Astrocyte of the spinal cord (primary cell): ENCODE results near the gene DSCAML1.

ENCODE experiments used
- DNase-seq: peaks from one replicate; pipeline ENCODE4 v3.0.0; 2011; ENCODE audit warnings: low read depth, low spot score
- H3K4me3 ChIP-seq: 2 replicates; pipeline ENCODE4 v1.5.1; 2011; ENCODE audit warnings: low read depth, mild to moderate bottlenecking, low read length, moderate library complexity
- in situ Hi-C: cut with HindIII; loops from 2 replicates; pipeline ENCODE4 v1.10.0; 2017; ENCODE audit warnings: low sequenced_read_pairs
- TF ChIP-seq, protein P1 (sequence below): IDR thresholded peaks from 2 replicates; pipeline ENCODE4 v1.5.1; 2012; ENCODE audit warnings: low read depth, mild to moderate bottlenecking, low read length, inconsistent platforms

DSCAML1 gene

DNA sequence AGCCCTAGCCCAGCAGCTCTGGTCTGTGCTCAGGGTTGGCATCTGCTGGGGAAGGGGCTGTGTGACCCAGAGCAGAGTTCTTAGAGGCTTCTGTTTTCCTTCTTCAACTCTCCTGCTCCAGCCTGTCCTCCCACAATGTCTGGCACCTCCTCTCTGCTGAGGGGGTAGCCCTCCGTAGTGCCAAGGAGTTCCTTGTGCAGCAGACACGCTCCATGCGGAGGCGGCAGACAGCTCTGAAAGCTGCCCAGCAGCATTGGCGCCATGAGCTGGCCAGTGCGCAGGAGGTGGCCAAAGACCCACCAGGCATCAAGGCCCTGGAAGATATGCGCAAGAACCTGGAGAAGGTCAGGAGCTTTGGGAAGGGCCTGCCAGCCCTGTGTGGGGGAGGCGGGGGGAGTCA, 400.0 kb downstream of the DSCAML1 start:
- TF ChIP-seq, protein P1, sequence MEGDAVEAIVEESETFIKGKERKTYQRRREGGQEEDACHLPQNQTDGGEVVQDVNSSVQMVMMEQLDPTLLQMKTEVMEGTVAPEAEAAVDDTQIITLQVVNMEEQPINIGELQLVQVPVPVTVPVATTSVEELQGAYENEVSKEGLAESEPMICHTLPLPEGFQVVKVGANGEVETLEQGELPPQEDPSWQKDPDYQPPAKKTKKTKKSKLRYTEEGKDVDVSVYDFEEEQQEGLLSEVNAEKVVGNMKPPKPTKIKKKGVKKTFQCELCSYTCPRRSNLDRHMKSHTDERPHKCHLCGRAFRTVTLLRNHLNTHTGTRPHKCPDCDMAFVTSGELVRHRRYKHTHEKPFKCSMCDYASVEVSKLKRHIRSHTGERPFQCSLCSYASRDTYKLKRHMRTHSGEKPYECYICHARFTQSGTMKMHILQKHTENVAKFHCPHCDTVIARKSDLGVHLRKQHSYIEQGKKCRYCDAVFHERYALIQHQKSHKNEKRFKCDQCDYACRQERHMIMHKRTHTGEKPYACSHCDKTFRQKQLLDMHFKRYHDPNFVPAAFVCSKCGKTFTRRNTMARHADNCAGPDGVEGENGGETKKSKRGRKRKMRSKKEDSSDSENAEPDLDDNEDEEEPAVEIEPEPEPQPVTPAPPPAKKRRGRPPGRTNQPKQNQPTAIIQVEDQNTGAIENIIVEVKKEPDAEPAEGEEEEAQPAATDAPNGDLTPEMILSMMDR, result no peak
- in situ Hi-C loops, result no loop called here
- no peak overlapping the region for H3K4me3 ChIP-seq
- DNase-seq, result no peak

GRCh38 chr11:117395476-117395875, 401.5 kb downstream of the DSCAML1 start:
- TF ChIP-seq, protein P1, result no peak
- H3K4me3 ChIP-seq, result no peak overlapping the region
- in situ Hi-C loops, result no loop called here

DNA sequence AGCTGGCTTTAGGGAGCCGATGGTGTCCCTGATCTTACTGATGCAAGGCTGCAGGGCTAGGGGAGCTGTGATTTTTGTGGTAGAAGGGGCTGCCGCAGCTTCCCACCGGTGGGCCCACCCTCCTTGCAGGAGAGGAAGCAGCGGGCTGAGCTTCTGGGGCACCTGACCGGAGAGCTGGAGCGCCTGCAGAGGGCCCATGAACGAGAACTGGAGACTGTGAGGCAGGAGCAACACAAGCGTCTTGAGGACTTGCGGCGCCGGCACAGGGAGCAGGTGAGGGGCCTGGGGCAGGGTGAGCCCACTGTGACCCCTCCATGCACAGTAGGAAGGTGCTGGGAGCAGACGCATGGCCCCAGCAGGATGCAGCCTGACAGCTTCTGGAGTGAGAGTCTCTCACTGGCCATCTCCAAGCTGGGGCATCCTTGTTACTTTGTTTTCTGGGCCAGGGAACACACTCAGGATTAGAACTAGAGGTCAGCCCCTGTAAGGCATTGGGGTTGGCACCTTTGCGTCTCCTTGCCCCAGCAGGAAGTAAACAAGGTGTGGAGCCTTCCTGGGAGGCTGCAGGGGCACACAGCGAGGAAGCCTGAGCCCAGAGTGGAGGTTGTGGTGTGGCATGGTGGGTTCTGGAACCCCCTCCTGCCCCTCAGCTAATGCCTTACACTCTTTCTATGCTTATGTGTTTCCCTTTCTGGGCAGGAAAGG, 402.6 kb downstream of the DSCAML1 start:
- TF ChIP-seq, protein P1, result no peak
- in situ Hi-C loops, result no loop called here
- H3K4me3 ChIP-seq, result no peak overlapping the region
- DNase-seq, result no peak

More at GRCh38 chr11:117395476-117395875, 401.5 kb downstream of the DSCAML1 start:
- no peak for DNase-seq

- no peak overlapping the region for H3K4me3 ChIP-seq
- DNase-seq, result no peak
- in situ Hi-C loops, result no loop called here
- TF ChIP-seq, protein P1, result no peak
Measured at GRCh38 chr11:117392979-117393378, 404.0 kb downstream of the DSCAML1 start.

GRCh38 chr11:117392001-117392690, 404.9 kb downstream of the DSCAML1 start:
- in situ Hi-C loops, result no loop called here
- no peak for DNase-seq
- H3K4me3 ChIP-seq, result no peak overlapping the region
- TF ChIP-seq, protein P1, result no peak

DNA sequence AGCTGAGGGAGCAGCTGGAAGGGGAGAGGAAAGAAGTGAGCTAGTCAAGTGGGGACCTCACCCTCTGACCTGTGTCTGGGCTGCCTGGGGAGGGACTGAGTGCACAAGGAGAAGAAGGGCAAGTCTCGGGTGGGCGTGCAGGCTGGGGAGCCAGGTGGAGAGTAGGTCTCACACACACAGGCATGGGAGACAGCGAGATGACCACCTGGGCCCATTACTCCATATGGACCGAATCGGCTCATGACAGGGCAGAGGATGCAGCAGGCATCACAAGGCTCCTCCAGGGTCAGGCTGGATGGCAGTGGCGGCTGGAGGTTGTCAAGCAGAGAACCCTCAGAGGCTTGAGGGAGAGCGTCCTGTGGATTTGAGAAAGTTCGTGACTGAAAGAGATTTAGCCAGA, 405.8 kb downstream of the DSCAML1 start:
- DNase-seq, result no peak
- no peak overlapping the region for H3K4me3 ChIP-seq
- TF ChIP-seq, protein P1, result no peak
- in situ Hi-C loops, result no loop called here
